ENCODE data around the gene CFAP99. TPM values are rescaled to one million over a fixed set of nuclear protein-coding genes. Genes with fewer than 3 reads are reported as not detected.

The CFAP99 gene
- total and polyA plus RNA-seq, 9 of the 15 experiments (the other 6 are each of a cell fraction or from before 2014, with no cell fraction given), result 0.07 to 0.18 (median 0.09) TPM; not detected in 6

DNA sequence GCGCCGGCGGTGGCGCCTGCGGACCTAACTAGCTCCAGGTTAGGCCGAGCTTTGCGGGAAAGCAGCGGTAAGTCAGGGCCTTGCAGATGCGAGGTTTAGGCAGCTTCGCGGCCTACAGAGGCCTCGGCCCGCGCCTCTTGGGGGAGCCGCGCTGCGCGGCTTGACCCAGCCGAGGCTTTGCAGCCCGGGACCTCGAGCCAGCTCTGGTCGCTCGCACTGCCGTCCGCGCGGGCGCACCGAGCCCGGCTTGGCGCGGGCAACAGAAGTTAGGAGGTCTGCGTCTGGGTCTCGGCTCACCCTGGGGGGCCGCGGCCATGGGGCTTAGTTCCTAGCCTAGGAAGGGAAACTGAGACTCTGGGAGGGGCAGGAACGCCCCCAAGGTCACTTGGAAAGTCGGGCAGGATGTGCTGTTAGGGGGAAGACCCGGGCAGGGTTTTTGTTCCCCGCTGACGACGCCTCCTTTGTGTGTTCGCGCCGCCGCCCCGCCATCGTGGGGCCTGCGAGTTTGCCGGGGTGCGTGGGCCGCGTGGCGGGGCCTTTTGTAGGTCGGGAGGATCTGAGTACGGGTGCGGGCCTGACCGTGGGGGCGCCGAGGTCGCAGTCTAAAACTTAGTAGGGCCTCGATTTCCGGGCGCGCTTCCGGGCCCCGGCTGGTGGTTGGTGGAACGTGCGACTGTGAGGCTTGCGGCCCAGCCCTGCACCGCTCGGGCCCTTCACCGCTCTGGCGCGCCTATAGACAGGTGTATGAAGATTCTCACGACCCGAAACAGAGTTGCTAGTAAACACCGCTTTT lies 50.6 kb downstream of the CFAP99 start (continued):
- TF ChIP-seq KDM5B (IDR thresholded peaks at IDR 0.05; ENCODE audit: insufficient replicate concordance, low read depth, low read length), result peak; percentile 23
- TF ChIP-seq, protein P1, sequence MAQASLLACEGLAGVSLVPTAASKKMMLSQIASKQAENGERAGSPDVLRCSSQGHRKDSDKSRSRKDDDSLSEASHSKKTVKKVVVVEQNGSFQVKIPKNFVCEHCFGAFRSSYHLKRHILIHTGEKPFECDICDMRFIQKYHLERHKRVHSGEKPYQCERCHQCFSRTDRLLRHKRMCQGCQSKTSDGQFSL (CRISPR knock-in tag; IDR thresholded peaks at IDR 0.05), result no peak
- TF ChIP-seq, protein P1 (tag; IDR thresholded peaks at IDR 0.05), result no peak
- no peak for TF ChIP-seq BMI1 (IDR thresholded peaks at IDR 0.05; ENCODE audit: low read length)
- TF ChIP-seq, protein P2, sequence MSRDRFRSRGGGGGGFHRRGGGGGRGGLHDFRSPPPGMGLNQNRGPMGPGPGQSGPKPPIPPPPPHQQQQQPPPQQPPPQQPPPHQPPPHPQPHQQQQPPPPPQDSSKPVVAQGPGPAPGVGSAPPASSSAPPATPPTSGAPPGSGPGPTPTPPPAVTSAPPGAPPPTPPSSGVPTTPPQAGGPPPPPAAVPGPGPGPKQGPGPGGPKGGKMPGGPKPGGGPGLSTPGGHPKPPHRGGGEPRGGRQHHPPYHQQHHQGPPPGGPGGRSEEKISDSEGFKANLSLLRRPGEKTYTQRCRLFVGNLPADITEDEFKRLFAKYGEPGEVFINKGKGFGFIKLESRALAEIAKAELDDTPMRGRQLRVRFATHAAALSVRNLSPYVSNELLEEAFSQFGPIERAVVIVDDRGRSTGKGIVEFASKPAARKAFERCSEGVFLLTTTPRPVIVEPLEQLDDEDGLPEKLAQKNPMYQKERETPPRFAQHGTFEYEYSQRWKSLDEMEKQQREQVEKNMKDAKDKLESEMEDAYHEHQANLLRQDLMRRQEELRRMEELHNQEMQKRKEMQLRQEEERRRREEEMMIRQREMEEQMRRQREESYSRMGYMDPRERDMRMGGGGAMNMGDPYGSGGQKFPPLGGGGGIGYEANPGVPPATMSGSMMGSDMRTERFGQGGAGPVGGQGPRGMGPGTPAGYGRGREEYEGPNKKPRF (IDR thresholded peaks at IDR 0.05; ENCODE audit: low read depth, low read length), result no peak
- TF ChIP-seq NFRKB (IDR thresholded peaks at IDR 0.05; ENCODE audit: low read depth), result 0 out of 2 replicates have a peak, but pooled peaks have one; percentile 24
- TF ChIP-seq, protein P3, sequence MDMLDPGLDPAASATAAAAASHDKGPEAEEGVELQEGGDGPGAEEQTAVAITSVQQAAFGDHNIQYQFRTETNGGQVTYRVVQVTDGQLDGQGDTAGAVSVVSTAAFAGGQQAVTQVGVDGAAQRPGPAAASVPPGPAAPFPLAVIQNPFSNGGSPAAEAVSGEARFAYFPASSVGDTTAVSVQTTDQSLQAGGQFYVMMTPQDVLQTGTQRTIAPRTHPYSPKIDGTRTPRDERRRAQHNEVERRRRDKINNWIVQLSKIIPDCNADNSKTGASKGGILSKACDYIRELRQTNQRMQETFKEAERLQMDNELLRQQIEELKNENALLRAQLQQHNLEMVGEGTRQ (CRISPR knock-in tag; IDR thresholded peaks at IDR 0.05), result peak; percentile 8; the same call in 1 of the 2 replicates
- TF ChIP-seq ZNF121 (CRISPR knock-in tag; conservative IDR thresholded peaks at IDR 0.05), result 0 out of 2 replicates have a peak, but pooled peaks have one; percentile 15
- TF ChIP-seq, protein P4, sequence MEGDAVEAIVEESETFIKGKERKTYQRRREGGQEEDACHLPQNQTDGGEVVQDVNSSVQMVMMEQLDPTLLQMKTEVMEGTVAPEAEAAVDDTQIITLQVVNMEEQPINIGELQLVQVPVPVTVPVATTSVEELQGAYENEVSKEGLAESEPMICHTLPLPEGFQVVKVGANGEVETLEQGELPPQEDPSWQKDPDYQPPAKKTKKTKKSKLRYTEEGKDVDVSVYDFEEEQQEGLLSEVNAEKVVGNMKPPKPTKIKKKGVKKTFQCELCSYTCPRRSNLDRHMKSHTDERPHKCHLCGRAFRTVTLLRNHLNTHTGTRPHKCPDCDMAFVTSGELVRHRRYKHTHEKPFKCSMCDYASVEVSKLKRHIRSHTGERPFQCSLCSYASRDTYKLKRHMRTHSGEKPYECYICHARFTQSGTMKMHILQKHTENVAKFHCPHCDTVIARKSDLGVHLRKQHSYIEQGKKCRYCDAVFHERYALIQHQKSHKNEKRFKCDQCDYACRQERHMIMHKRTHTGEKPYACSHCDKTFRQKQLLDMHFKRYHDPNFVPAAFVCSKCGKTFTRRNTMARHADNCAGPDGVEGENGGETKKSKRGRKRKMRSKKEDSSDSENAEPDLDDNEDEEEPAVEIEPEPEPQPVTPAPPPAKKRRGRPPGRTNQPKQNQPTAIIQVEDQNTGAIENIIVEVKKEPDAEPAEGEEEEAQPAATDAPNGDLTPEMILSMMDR (IDR thresholded peaks at IDR 0.05 in 2 of 3, conservative IDR thresholded peaks at IDR 0.05 in 1 of 3; ENCODE audit: insufficient read depth in 2 of 3, low read depth in 1 of 3, low read length in 3 of 3), result 0 out of 6 replicates have a peak, but pooled peaks of 1 of the 3 experiments have one; percentile 3
- peak; percentile 42; the same call in 1 of the 2 replicates for TF ChIP-seq EP400 (IDR thresholded peaks at IDR 0.05)
- TF ChIP-seq ETV1 (tag; conservative IDR thresholded peaks at IDR 0.05; ENCODE audit: low read depth), result peak; percentile 71
- no peak for TF ChIP-seq GTF2F1 (IDR thresholded peaks at IDR 0.05; ENCODE audit: low read depth, low read length)
- TF ChIP-seq, protein P5, sequence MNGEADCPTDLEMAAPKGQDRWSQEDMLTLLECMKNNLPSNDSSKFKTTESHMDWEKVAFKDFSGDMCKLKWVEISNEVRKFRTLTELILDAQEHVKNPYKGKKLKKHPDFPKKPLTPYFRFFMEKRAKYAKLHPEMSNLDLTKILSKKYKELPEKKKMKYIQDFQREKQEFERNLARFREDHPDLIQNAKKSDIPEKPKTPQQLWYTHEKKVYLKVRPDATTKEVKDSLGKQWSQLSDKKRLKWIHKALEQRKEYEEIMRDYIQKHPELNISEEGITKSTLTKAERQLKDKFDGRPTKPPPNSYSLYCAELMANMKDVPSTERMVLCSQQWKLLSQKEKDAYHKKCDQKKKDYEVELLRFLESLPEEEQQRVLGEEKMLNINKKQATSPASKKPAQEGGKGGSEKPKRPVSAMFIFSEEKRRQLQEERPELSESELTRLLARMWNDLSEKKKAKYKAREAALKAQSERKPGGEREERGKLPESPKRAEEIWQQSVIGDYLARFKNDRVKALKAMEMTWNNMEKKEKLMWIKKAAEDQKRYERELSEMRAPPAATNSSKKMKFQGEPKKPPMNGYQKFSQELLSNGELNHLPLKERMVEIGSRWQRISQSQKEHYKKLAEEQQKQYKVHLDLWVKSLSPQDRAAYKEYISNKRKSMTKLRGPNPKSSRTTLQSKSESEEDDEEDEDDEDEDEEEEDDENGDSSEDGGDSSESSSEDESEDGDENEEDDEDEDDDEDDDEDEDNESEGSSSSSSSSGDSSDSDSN (IDR thresholded peaks at IDR 0.05; ENCODE audit: borderline replicate concordance in 1 of 2, low read depth in 2 of 2, low read length in 2 of 2), result peak; percentile 26 to 52; a peak in 3 of 4 replicates
- TF ChIP-seq ZFX (CRISPR knock-in tag; IDR thresholded peaks at IDR 0.05), result peak; percentile 82
- 0 out of 2 replicates have a peak, but pooled peaks have one; percentile 46 for TF ChIP-seq GTF2E2 (tag; IDR thresholded peaks at IDR 0.05)

Data from K562 (cell line).